ENCODE measurements around the gene NDRG2.
A peak's percentile ranks its signal among the peaks of the same experiment; 100 is the strongest.

The NDRG2 gene

DNA sequence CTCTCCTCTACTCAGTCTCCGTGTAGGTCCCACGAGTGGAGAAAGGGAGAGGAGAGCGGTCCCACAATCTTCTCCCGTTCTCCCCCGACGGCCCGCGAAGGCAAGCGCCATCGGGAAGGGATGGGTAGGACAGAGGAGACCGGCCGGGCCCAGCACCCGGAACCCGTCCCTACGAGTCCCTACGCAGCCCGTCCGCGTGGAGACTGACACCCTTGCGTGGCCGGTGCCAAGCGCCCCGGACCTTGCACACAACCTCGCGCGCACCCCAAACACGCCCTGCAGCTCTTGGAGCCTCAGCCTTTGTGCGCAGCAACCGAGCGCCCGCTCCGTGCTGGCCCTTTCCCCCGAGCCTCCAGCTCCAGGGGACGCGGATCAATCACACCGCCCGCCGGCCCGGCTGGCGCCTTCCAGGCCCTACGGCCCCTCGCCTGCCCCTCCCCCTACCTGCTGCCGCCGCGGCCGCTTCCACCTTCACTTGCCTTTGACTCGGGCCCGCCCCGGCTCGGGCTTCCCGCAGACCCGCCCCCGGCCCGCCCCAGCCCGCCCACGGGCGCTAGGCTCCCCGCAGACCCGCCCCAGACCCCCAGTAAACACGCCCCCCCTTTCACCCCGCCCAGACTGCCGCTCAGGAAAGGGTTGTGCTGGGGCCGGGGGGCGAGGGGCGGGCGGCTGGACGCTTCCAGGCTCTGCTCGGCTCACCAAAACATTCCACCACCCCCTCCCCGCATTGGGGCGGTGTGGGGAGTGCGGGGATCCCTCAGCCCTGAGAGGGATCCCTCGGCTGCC is at the start of gene NDRG2:
Gene NDRG2 (minus strand): TSS at position 477 of the 786 bp plus-strand sequence. CDS start 1,746 bp downstream, outside the sequence.
- peak; percentile 33 for DNase-seq (ENCODE audit: low read depth)

DNA sequence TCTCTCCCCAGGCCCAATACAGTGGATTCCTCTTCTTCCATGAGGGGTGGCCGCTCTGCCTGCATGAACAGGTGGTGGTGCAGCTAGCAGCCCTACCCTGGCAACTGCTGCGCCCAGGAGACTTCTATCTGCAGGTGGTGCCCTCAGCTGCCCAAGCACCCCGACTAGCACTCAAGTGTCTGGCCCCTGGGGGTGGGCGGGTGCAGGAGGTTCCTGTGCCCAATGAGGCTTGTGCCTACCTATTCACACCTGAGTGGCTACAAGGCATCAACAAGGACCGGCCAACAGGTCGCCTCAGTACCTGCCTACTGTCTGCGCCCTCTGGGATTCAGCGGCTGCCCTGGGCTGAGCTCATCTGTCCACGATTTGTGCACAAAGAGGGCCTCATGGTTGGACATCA is 49.1 kb upstream of the NDRG2 start:
- no peak for DNase-seq (ENCODE audit: low read depth)

DNA sequence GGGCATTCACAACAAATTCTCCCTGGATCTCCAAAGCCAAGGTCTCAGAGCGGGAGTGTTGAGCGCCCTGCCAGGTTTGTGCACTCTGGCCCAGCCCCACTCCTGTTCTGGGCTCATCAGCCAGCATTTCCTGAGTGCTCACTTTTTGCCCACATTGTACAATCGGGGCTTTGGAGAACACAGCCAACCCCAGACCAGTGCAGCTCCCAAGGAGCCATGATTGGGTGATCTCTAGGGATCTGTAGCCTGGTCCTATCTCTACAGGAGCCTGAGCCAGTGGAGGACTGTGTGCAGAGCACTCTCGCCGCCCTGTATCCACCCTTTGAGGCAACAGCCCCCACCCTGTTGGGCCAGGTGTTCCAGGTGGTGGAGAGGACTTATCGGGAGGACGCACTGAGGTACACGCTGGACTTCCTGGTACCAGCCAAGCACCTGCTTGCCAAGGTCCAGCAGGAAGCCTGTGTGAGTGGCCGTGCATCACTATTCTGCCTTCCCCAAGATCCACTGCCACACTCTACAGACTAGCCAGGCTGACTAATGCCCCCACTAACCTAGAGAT is 48.0 kb upstream of the NDRG2 start:
- no peak for DNase-seq (ENCODE audit: low read depth)

DNA sequence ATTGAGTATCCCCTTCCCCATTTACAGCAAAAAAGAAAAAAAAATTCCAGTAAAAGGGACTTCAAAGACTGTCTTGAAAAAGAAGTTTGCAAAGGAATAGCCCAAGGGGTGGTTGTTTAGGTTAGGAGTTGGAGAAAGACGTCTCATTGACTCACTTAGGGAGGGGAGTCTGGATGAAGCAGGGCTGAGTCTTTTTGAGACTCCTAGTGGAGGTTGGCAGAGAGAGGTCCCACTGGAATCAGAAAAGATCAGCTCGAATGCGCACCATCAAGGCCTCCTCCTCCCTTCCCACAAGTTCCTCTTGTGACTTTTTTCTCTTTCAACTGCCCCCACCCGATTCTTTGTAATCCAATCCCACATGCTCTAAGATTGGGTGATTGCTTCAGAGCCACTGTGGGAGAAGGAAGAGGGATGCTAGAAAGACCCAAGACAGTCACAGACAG is 47.2 kb upstream of the NDRG2 start:
- DNase-seq (ENCODE audit: low read depth), result no peak

DNA sequence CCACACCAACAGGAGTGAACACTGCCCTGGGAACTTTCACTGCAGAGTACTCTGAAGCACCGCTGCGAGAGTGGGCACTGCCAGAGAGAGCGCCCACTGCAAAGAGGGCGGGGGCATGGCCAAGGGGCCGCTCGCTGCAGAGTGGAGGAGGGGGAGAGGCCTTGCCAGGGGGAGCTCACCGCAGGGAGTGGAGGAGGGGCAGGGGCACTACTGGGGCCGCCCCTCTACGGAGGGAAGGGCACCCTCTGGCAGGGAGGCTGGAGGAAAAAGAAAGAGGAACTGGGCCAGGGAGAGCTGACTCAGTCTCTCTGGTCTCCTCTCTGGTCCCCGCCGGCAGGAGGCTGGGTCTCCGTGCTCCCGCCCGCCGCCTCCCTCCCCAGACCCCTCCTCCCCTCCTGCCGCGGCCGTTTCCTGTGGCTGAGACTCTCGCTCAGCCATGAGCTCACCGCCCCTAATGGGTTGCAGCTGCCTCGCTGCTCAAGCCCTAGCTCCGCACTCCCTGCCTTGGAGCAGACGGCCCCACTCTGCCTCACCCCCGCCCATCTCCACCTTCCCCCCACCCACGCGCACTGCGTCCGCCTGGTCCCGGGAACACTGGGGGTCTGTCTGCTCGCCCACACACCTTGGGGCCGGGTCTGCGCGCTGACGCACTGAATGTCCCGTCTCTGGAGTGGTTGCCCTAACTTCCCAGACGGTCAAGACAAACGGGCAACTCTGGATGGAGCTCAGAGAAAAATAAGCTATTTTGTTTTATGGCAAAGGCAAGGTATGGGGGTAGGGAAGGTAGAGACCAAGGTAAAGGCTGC is 46.6 kb upstream of the NDRG2 start:
- DNase-seq (ENCODE audit: low read depth), result no peak

DNA sequence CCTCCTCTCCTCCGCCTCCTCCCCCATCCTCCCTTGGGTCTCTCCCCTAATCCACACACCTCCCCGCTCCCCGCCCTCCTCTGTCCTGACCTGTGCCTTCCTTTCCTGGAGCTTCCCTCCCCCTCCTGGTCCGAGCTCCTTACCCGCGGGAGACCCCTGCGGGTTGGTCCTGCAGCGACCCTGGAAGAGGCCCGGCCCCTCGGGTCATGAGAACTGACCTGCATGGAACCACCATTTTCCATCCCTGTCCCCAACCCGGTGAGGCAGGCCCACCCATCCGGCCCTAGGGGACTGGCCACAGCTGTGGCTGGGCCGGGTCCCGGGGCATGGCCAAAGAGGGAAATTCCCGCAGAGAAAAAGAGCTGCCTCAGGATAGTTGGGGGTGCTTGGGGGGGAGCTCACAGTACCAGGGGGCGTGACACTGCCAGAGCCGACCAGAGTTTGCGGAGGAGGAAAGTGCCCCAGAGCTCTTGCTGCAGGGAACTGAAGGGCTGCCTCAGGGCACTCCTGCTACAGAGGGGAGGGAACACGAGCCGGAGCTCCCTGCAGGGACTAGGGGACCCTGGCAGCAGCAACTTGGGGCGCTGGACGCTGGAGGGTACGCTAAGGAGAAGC is 45.9 kb upstream of the NDRG2 start:
- no peak for DNase-seq (ENCODE audit: low read depth)

DNA sequence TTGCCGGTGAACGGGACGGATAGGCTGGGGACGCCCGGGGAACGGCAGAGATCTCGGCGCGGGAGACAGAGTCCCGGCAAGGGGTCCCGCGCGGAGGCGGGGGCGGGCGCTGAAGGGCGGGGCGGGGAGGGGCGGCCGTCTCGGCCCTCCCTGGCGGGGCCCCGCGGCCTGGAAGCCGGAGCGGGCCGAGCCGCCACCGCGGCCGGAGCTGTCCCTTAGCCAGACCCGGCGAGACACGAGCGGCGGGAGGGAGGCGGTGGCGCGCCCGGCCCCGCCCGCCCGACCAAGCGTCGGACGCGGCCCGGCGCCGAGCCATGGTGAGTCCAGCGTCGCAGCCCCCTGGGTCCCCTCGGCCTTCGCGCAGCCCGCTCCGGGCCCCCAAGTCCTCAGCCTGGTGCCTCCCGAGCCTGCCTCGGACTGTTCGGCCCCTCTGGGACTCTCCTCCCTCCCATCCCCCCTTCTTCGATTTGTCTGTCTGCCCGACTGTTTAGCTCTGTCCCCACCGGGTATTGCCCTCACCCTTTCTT is 45.3 kb upstream of the NDRG2 start, which contains the start of gene ARHGEF40:
Gene ARHGEF40 (plus strand): TSS at position 222 of the 527 bp plus-strand sequence. CDS start 93 bp downstream, at position 315.
- no peak for DNase-seq (ENCODE audit: low read depth)

DNA sequence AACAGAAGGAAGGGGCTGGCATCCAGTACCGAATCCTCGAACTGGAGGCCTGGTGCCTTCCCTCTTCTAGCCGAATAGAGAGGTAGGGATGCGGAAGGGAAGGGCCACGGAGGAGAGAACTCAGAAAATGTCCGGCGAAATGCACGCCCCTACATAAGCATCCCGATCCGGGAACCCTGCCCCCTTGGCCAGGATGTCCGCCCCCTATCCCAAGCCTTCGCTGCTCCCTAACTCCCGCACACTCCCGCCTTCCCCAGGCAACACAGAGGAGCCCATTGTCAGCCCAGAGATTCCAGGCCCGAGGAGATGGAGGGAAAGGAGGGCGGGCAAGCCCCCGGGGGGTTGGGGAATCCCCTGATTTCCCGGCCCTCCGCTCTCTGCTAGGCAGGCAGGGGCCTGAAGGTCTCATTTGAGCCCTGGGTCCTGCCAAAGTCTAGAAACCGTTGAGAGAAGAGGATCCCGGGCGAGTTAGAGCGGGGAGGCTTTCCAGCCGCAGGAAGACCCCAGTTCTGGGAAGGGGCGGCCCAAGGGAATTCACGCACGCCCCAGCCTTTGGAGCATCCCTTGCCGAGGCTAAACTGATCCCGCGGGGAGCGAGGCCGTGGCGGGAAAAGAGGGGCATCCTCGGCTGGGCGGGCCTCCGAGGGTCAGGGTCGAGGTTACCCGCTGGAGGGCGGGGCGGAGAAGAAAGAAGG is 44.7 kb upstream of the NDRG2 start:
- DNase-seq (ENCODE audit: low read depth), result no peak

DNA sequence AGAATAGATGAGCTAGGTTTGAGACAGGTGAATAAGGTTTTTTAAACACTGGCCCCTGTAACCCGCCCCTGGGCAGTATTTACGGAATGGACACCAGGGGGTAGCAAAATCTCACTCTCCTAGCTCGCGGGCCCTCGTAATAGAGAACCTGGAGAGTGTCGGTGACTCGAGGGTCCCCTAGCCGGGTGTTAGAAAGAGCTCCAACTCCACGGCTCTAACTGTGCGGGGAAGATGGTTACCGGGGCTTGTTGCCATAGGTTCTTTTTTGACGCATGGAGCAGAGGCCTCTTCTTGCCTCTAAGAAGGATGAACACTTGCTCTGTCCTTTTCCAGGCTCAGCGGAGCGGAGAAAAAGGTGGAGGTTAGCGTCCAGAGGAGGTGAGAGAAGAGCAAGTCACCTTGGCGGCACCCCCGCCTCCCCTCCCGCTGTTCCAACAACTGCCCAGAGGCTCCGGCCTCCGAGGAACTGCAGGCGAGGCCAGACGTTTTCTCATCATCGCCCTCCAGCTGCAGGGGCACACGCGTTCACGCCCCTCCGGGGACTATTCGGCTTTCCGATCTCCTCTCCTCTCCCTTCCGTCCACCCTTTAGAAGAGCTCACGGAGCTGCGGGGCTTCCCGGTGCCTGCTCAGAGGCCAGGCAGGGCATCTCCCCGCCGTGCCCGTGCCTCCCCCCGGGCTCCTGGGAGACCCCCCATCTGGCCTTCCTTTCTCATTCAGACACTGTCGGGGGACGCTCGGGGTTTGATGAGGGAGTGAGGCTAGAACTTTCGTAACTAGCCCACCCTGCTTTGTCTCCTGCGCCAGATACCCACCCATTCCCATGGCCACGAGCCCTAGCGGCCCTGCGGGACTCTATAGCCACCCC is 43.9 kb upstream of the NDRG2 start:
- DNase-seq (ENCODE audit: low read depth), result no peak

DNA sequence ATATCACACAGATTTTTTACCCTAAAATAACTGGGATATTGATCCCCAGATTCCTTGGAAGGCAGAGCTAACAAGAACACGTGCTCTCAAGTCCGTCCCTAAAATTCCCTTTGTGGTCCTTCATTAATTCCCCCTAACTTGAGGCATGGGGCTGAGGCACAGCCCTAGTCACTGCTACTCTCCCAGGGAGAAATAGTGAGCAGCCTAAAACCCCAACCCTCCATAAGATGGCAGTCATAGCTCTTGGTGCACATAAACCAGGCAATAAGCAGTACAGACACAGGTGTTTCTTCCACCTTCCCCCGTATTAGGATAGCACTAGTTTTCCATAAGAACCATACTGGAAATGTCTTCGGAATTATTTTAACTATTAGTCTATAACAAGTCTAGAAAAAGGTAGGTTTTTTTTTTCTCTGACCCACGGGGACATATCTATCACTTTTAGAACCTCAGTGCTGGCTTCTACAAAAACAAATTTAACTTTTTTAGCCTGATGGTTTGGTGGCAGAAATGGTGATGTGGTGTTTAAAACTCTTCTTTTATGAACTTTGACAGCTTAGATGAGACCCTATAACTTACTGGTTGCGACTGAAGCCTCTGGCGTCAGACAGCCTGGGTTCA is 42.1 kb upstream of the NDRG2 start:
- DNase-seq (ENCODE audit: low read depth), result no peak

DNA sequence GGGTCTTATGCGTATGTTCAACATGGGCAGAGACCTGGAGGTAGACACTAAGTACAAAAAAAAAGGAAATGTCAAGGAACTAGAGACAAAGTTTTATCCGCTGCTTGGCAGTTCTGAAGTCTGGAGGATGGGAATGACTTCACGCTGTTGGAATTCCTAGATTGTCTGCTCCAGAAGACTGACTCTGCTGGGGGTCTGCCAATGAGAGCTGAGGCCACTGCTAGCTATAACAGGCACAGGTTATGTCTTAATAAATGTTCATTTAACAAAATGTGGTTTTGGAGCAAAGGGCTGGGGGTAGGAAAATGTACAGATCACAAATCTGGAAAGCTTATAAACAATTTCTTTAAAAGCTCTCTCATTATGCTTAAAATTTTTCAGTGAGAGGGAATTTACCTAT is 38.6 kb upstream of the NDRG2 start:
- no peak for DNase-seq (ENCODE audit: low read depth)

DNA sequence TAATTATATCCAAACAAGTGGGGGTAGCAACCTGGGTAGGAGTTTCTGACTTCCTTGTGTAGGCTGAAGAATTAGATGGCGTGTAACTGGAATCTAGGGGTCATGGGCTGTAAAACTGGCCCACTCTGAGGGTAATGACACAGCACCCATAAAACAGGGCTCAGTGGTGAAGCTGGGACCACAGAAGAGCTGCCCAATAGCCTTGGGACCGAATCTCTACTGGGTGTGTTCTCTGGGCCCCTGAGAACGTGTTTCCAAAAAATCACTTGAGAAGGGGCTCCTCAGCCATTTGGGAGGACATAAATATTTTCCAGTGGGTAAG is 36.4 kb upstream of the NDRG2 start:
- no peak for DNase-seq (ENCODE audit: low read depth)

DNA sequence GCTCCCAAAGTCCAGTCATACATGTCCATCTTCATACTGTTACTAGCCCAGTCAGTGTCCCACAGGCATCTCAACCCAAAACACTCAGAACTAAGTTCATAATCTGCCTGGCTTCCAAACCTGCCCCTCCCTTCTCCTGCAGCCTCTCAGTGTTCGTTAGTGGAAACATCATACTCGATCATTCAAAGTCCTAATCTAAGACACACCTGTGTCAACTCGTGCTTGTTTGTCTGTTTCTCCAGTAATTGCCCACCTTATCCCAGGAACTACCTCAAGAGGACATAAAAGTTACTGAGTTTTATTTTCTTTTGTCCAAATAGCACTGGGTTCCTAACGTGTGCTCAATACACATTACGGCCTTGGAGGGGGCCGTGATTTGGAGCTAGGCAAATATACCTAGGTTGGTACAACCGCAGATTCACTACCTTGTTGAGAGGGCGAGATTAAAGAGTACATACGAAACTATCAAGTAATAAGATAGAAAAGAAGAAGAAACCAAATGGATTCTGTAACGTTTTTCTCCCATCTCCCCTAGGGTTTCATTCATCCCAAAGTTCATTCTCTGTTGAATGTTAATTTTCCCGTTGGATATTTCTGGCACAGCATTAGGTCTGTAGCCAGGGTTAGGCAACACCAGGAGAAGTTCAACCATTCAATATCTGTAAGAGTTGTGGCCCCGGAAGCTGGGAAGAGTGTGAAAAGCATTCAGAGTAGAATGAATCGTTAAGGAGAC is 35.9 kb upstream of the NDRG2 start:
- DNase-seq (ENCODE audit: low read depth), result no peak

DNA sequence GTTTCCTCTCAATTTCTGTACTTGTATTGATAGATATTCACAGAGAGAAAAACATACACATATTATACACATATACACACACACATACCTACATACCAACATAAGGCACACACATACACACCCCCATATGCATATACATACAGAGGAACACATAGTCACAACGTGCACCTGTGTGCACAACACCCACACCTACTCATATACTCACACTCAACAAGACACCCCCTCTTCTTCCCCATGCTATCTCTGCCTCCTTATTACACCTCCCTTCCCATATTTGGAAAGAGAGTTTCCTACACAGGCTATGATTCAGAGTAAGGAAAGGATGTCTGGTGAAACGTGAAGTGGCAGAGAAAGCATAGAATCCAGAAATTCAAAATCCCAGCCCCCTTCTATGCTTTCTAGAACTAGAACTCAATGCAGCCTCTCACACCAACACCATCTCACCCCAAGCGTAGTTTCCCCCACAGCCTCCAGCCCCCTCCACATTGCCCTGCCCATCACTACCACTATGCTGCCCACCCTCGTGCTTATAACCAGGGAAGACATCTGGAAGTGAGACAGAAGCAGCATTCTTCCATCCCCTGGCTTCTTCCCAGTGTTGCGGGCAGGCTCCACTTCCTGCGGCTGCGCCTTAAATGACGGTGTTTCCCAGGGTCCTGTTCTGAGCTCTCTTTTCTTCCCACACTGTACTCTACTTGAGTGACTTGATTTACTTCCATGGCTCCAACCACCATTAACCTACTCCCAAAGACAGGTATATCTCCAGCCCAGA is 35.2 kb upstream of the NDRG2 start:
- no peak for DNase-seq (ENCODE audit: low read depth)

DNA sequence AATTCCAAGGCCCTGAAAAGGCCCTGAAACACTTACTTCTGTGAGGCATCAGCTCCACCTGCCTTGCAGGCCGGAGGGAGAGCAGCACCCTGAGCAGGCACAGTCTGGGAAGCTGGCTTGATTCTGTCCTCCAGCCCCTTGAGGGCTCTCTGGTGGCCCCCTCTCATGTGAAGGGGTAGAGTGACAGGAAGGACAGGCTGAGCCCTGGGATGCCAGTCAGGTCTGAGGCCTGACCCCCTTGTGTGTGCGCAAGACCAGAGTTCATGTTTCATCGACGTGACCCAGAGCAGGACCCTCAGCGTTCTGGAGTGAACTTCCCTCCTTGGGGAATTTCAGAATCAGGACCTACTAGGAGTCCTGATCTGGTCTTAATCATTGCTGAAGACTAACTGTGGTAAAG is 34.0 kb upstream of the NDRG2 start:
- DNase-seq (ENCODE audit: low read depth), result no peak

DNA sequence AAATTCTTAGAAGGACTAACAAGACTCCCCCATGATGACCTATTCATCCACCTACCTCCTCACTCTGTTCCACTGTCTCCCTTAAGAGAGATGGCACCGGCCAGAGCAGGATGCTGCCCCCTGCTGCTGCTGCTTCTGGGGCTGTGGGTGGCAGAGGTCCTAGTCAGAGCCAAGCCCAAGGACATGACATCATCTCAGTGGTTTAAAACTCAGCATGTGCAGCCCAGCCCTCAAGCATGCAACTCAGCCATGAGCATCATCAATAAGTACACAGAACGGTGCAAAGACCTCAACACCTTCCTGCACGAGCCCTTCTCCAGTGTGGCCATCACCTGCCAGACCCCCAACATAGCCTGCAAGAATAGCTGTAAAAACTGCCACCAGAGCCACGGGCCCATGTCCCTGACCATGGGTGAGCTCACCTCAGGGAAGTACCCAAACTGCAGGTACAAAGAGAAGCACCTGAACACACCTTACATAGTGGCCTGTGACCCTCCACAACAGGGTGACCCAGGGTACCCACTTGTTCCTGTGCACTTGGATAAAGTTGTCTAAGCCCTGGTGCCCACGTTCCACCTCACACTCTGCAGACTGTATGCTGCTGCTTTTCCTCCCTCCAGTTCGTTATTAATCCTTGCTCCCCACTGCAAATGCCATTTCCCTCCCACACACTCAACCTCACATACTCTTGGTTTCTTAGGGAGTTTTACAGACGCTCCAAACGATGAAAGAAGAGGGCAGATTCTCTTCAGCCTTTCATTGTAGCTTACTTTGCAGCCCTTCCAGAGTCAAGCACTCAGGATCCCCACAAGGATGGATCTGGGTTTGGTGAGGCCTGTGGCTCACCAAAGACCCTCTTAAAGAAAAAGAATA is 33.2 kb upstream of the NDRG2 start, which contains the start of gene RNASE8:
Gene RNASE8 (plus strand): TSS at position 20 of the 873 bp plus-strand sequence. CDS start 71 bp downstream, at position 91.
- no peak for DNase-seq (ENCODE audit: low read depth)

DNA sequence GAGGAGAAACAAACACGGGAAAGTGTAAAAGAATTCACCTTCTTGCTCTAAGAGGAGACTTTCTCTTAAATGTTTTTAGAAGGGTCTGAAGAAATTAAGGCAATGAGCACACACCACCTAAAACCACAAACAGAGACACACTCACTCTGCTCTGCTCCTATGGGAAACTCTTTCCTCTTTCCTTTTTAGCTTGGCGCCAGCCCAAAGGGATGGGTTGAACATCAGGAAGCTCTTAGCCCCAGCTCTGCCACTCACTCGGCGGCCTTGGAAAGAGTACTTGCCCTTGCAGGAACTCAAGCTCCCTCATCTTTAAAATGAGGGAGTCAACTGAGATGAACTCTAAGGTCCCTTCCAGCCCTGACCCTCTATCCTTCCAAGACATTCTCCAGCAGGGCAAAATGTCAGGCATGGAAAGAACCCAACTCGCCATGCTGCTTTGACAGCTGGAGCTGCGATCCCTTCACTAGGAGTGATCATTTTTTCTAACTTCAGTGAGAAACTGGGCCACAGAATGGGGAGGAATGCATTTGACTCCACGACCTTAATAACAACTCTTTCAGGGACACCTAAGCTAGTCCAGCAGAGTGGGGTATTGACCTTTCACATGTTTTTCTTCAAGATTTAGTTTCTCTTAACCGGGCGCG is 31.8 kb upstream of the NDRG2 start:
- DNase-seq (ENCODE audit: low read depth), result no peak

Data from stimulated activated CD8-positive, alpha-beta memory T cell treated with anti-CD3 and anti-CD28 coated beads, Interleukin-7, amount 100 ng/mL, for 24 hours (primary cell).